GM18867 (cell line): ENCODE results near the gene WNK2.

Experiments used
- ATAC-seq: cut with Tn5 transposase; IDR thresholded peaks from one replicate; pipeline ENCODE4 v1.9.1; 2021; ENCODE audit warnings: mild to moderate bottlenecking, moderate library complexity; ENCODE audit not compliant: unreplicated experiment

WNK2 gene

GRCh38 chr9:93290495-93291434 is 106.8 kb downstream of the WNK2 start:
- no peak for ATAC-seq

- ATAC-seq: no peak
Measured at GRCh38 chr9:93291536-93292287, 107.8 kb downstream of the WNK2 start.

- ATAC-seq: no peak
Measured at GRCh38 chr9:93292288-93292615, 108.3 kb downstream of the WNK2 start.

- no peak for ATAC-seq
Measured at GRCh38 chr9:93292664-93293328, 108.9 kb downstream of the WNK2 start.

- ATAC-seq: no peak
Measured at GRCh38 chr9:93294011-93294410, 110.1 kb downstream of the WNK2 start.

GRCh38 chr9:93295031-93295430 is 111.1 kb downstream of the WNK2 start:
- ATAC-seq: no peak

- no peak for ATAC-seq
Measured at GRCh38 chr9:93295456-93296076, 111.6 kb downstream of the WNK2 start.

GRCh38 chr9:93296889-93297480 is 113.0 kb downstream of the WNK2 start:
- no peak for ATAC-seq

GRCh38 chr9:93297659-93298497 is 113.9 kb downstream of the WNK2 start:
- ATAC-seq: no peak

- ATAC-seq: no peak
Measured at GRCh38 chr9:93298498-93299417, 114.8 kb downstream of the WNK2 start.

- no peak for ATAC-seq
Measured at GRCh38 chr9:93299418-93300174, 115.7 kb downstream of the WNK2 start.

GRCh38 chr9:93300175-93300572 is 116.2 kb downstream of the WNK2 start:
- no peak for ATAC-seq

- no peak for ATAC-seq
Measured at GRCh38 chr9:93300585-93301081, 116.7 kb downstream of the WNK2 start.

GRCh38 chr9:93301291-93301811 is 117.4 kb downstream of the WNK2 start:
- no peak for ATAC-seq

- ATAC-seq: no peak
Measured at GRCh38 chr9:93301911-93302541, 118.1 kb downstream of the WNK2 start.

GRCh38 chr9:93302586-93303257 is 118.8 kb downstream of the WNK2 start:
- no peak for ATAC-seq
